Stomach smooth muscle (tissue), 2 donors: ENCODE results near the gene SMAD7.

Source experiments
- H3K27ac ChIP-seq: one replicate; pipeline ENCODE4 v1.7.0; 2013; ENCODE audit warnings: mild to moderate bottlenecking, low read length, inconsistent platforms
- H3K27me3 ChIP-seq, 2 donors: one replicate each; pipeline ENCODE4 v1.7.0; 2013; ENCODE audit warnings: low read length in 2 of 2; ENCODE audit not compliant: insufficient read depth in 2 of 2, control insufficient read depth in 1 of 2
- H3K36me3 ChIP-seq, 2 donors: one replicate each; pipeline ENCODE4 v1.7.0; 2013; ENCODE audit warnings: low read length in 2 of 2; ENCODE audit not compliant: control insufficient read depth in 2 of 2, insufficient read depth in 2 of 2
- H3K4me1 ChIP-seq: one replicate; pipeline ENCODE4 v1.7.0; 2013; ENCODE audit warnings: low read length; ENCODE audit not compliant: control insufficient read depth, insufficient read depth
- H3K4me3 ChIP-seq, 2 donors: one replicate each; pipeline ENCODE4 v1.7.0; 2013; ENCODE audit warnings: low read length in 2 of 2
- H3K9ac ChIP-seq, 2 donors: one replicate each; pipeline ENCODE4 v1.7.0; 2013; ENCODE audit warnings: low read length in 2 of 2, mild to moderate bottlenecking in 1 of 2
- H3K9me3 ChIP-seq, 2 donors: one replicate each; pipeline ENCODE4 v1.7.0; 2013; ENCODE audit warnings: low read length in 2 of 2; ENCODE audit not compliant: control insufficient read depth in 2 of 2
- donor health status: healthy.
- donor health status: Pancreatic carcinoma.

Gene SMAD7

GRCh38 chr18:48909721-48910120 is 41.0 kb downstream of the SMAD7 start:
- Histone ChIP-seq H3K9ac (no peak overlapping the region), H3K4me1 (peaks cover under 1% of the 10 kb centered on the region), H3K36me3 (no peaks in the 10 kb centered on the region)

GRCh38 chr18:48908916-48909315 is 41.8 kb downstream of the SMAD7 start:
- no peaks in the 10 kb centered on the region for H3K27me3 ChIP-seq
- no peaks in the 10 kb centered on the region for H3K36me3 ChIP-seq
- H3K27ac ChIP-seq = no peak overlapping the region
- H3K4me1 ChIP-seq = peaks cover 2% of the 10 kb centered on the region
- no peak overlapping the region for H3K9ac ChIP-seq
- H3K4me3 ChIP-seq = no peak overlapping the region
- H3K9me3 ChIP-seq = peaks cover 5 to 10% of the 10 kb centered on the region in 2 donors

More at GRCh38 chr18:48909721-48910120, 41.0 kb downstream of the SMAD7 start:
- no peak overlapping the region for H3K27ac ChIP-seq
- H3K4me3 ChIP-seq = no peak overlapping the region
- no peaks in the 10 kb centered on the region for H3K27me3 ChIP-seq
- peaks cover 3 to 6% of the 10 kb centered on the region in 2 donors for H3K9me3 ChIP-seq

- Histone ChIP-seq H3K4me1 (peaks cover 20% of the 10 kb centered on the region), H3K9me3 (peaks cover 5 to 10% of the 10 kb centered on the region in 2 donors), H3K36me3 (no peaks in the 10 kb centered on the region), H3K4me3 (no peak overlapping the region), H3K27ac (no peak overlapping the region), H3K27me3 (no peaks in the 10 kb centered on the region), H3K9ac (no peak overlapping the region)
Measured at GRCh38 chr18:48905513-48905912, 45.3 kb downstream of the SMAD7 start.

GRCh38 chr18:48904847-48905394 is 45.8 kb downstream of the SMAD7 start:
- peaks cover 20% of the 10 kb centered on the region for H3K4me1 ChIP-seq
- peaks cover 5 to 10% of the 10 kb centered on the region in 2 donors for H3K9me3 ChIP-seq
- no peak overlapping the region for H3K4me3 ChIP-seq
- H3K27me3 ChIP-seq = no peaks in the 10 kb centered on the region
- H3K27ac ChIP-seq = no peak overlapping the region
- H3K9ac ChIP-seq = no peak overlapping the region
- no peaks in the 10 kb centered on the region for H3K36me3 ChIP-seq

- Histone ChIP-seq H3K9me3 (peaks cover 5 to 10% of the 10 kb centered on the region in 2 donors), H3K9ac (no peak overlapping the region), H3K4me1 (peaks cover 20% of the 10 kb centered on the region), H3K27ac (no peak overlapping the region), H3K36me3 (no peaks in the 10 kb centered on the region), H3K4me3 (no peak overlapping the region), H3K27me3 (no peaks in the 10 kb centered on the region)
Measured at GRCh38 chr18:48904091-48904490, 46.7 kb downstream of the SMAD7 start.

- H3K9ac ChIP-seq = no peak overlapping the region
Measured at GRCh38 chr18:48902856-48903601, 47.7 kb downstream of the SMAD7 start.

GRCh38 chr18:48902023-48902855 is 48.5 kb downstream of the SMAD7 start:
- Histone ChIP-seq H3K27me3 (no peaks in the 10 kb centered on the region), H3K27ac (peak overlapping the region; percentile 74), H3K36me3 (no peaks in the 10 kb centered on the region), H3K4me1 (peaks cover 23% of the 10 kb centered on the region), H3K9ac (peak overlapping the region; percentile 43 to 71), H3K4me3 (peak overlapping the region in 1 of 2 donors; percentile 47), H3K9me3 (peaks cover 5 to 10% of the 10 kb centered on the region in 2 donors)

More at GRCh38 chr18:48902856-48903601, 47.7 kb downstream of the SMAD7 start:
- Histone ChIP-seq H3K9me3 (peaks cover 5 to 10% of the 10 kb centered on the region in 2 donors), H3K4me1 (peaks cover 20% of the 10 kb centered on the region), H3K27me3 (no peaks in the 10 kb centered on the region), H3K27ac (peak overlapping the region; percentile 74), H3K4me3 (peak overlapping the region in 1 of 2 donors; percentile 47), H3K36me3 (no peaks in the 10 kb centered on the region)

GRCh38 chr18:48901145-48902022 is 49.4 kb downstream of the SMAD7 start:
- Histone ChIP-seq H3K4me1 (peaks cover 24% of the 10 kb centered on the region), H3K9ac (peak overlapping the region; percentile 43 to 55), H3K27ac (peak overlapping the region; percentile 74), H3K9me3 (peaks cover 5 to 10% of the 10 kb centered on the region in 2 donors), H3K36me3 (no peaks in the 10 kb centered on the region), H3K4me3 (peak overlapping the region; percentile 23 to 47), H3K27me3 (no peaks in the 10 kb centered on the region)

GRCh38 chr18:48900469-48900868 is 50.3 kb downstream of the SMAD7 start:
- no peaks in the 10 kb centered on the region for H3K27me3 ChIP-seq
- peaks cover 5 to 10% of the 10 kb centered on the region in 2 donors for H3K9me3 ChIP-seq
- no peaks in the 10 kb centered on the region for H3K36me3 ChIP-seq
- no peak overlapping the region for H3K27ac ChIP-seq
- H3K4me3 ChIP-seq = no peak overlapping the region
- peaks cover 24% of the 10 kb centered on the region for H3K4me1 ChIP-seq
- no peak overlapping the region for H3K9ac ChIP-seq
